Caco-2 (cell line): ENCODE results near the gene FA2H. TPM values are rescaled to one million over a fixed set of nuclear protein-coding genes. Genes with fewer than 3 reads are reported as not detected.

ENCODE experiments used
- BruUV-seq: library from RNA; stranded (reverse); fragments of 400-500 nt; replicated peaks from 2 replicates; lab custom pipeline; 2021; lab: Mats Ljungman, UMichigan
- CTCF ChIA-PET: fragments of 300-600 bp; sonication (Branson Sonifier 250); formaldehyde crosslinking; loops from one replicate; lab custom pipeline; 2022; ENCODE audit warnings: antibody characterized with exemption; lab: Charles Lee
- POLR2A ChIA-PET: fragments of 300-600 bp; sonication (Branson Sonifier 250); formaldehyde crosslinking; loops from one replicate; lab custom pipeline; 2022; ENCODE audit warnings: antibody characterized with exemption; lab: Charles Lee
- DNase-seq, 2 experiments: peaks; one replicate each; pipeline versions ENCODE4 v3.0.0 to v3.0.0-alpha.2; 2020 to 2022
- H3K27me3 ChIP-seq: replicated peaks from 2 replicates; pipeline ENCODE4 v1.6.0; 2011; ENCODE audit warnings: low read length; ENCODE audit not compliant: control insufficient read depth, insufficient read depth
- H3K36me3 ChIP-seq: 2 replicates; pipeline ENCODE4 v1.5.1; 2011; ENCODE audit warnings: low read length; ENCODE audit not compliant: control insufficient read depth, insufficient read depth
- H3K4me1 ChIP-seq: fragments of 250-450 bp; sonication (Bioruptor Pico); 2 replicates; pipeline ENCODE4 v1.5.1; 2020; ENCODE audit warnings: mild to moderate bottlenecking
- H3K4me3 ChIP-seq: 2 replicates; pipeline ENCODE4 v1.5.1; 2011; ENCODE audit warnings: low read depth, mild to moderate bottlenecking, control low read depth, low read length
- H3K9me3 ChIP-seq: fragments of 250-450 bp; sonication (Bioruptor Pico); 2 replicates; pipeline ENCODE4 v1.5.1; 2020; ENCODE audit warnings: mild to moderate bottlenecking, moderate library complexity
- H3K27ac Mint-ChIP-seq: one replicate; pipeline ENCODE4 v1.8.0; 2022; ENCODE audit warnings: mixed read lengths; ENCODE audit not compliant: unreplicated experiment
- H3K27me3 Mint-ChIP-seq: one replicate; pipeline ENCODE4 v1.8.0; 2022; ENCODE audit warnings: mixed read lengths; ENCODE audit not compliant: insufficient read depth, unreplicated experiment
- H3K36me3 Mint-ChIP-seq: one replicate; pipeline ENCODE4 v1.8.0; 2022; ENCODE audit warnings: mild to moderate bottlenecking, mixed read lengths; ENCODE audit not compliant: insufficient read depth, unreplicated experiment
- H3K4me1 Mint-ChIP-seq: one replicate; pipeline ENCODE4 v1.8.0; 2022; ENCODE audit warnings: low read depth, mixed read lengths; ENCODE audit not compliant: unreplicated experiment
- H3K4me3 Mint-ChIP-seq: one replicate; pipeline ENCODE4 v1.8.0; 2022; ENCODE audit warnings: mild to moderate bottlenecking, moderate library complexity, mixed read lengths; ENCODE audit not compliant: unreplicated experiment
- H3K9me3 Mint-ChIP-seq: one replicate; pipeline ENCODE4 v1.8.0; 2022; ENCODE audit warnings: mixed read lengths; ENCODE audit not compliant: unreplicated experiment
- CTCF ChIP-seq, 2 experiments: fragments of 200-600 bp in 1 of 2; IDR thresholded peaks; 1 replicate in 1 of 2; 2 replicates in 1 of 2; pipeline versions ENCODE4 v1.5.1 to v1.8.0; 2011 to 2022; ENCODE audit warnings: antibody characterized with exemption in 1 of 2, control low read depth in 1 of 2, inconsistent platforms in 1 of 2, low read depth in 1 of 2, low read length in 1 of 2, mild to moderate bottlenecking in 1 of 2, moderate library complexity in 1 of 2; ENCODE audit not compliant: insufficient read depth in 1 of 2, severe bottlenecking in 1 of 2, unreplicated experiment in 1 of 2
- intact Hi-C: fragments of 100-400 bp; cut with micrococcal nuclease; formaldehyde crosslinking; loops from one replicate; pipeline ENCODE4 v1.10.0; 2022; ENCODE audit not compliant: unreplicated experiment
- total RNA-seq: library from RNA; stranded (reverse); gene quantifications from 2 replicates; pipeline ENCODE4 v1.2.3, GENCODE V29; 2022

FA2H gene
- total RNA-seq, 1 experiment from 2014 or later, result 21.3 TPM

- POLR2A ChIA-PET, result no interaction called here
- H3K4me3 Mint-ChIP-seq, result no peak overlapping the region
- H3K36me3 Mint-ChIP-seq, result peaks cover 8% of the 10 kb centered on the region
- no peaks in the 10 kb centered on the region for H3K9me3 Mint-ChIP-seq
- no peak for TF ChIP-seq CTCF (IDR thresholded peaks at IDR 0.05; ENCODE audit: insufficient read depth in 1 of 2, low read depth in 1 of 2, low read length in 1 of 2, severe bottlenecking in 1 of 2, unreplicated experiment in 1 of 2)
- intact Hi-C loops, result no loop called here
- no peak for DNase-seq
- H3K4me1 ChIP-seq, result peaks cover 3% of the 10 kb centered on the region
- no peaks in the 10 kb centered on the region for H3K36me3 ChIP-seq
- no peaks in the 10 kb centered on the region for H3K27me3 ChIP-seq
- H3K9me3 ChIP-seq, result no peaks in the 10 kb centered on the region
- no TSS peak for BruUV-seq
- no peak overlapping the region for H3K4me3 ChIP-seq
- H3K27me3 Mint-ChIP-seq, result no peaks in the 10 kb centered on the region
- no peaks in the 10 kb centered on the region for H3K4me1 Mint-ChIP-seq
- CTCF ChIA-PET, result interaction anchor here (1.3 kb wide), 1 partner anchor 125 kb away, joined by 3 read pairs; no protein-coding TSS in a partner anchor
- peak overlapping the region; percentile 79 for H3K27ac Mint-ChIP-seq
Measured at GRCh38 chr16:74738113-74738541, 36.5 kb downstream of the FA2H start.

- H3K4me1 Mint-ChIP-seq, result no peaks in the 10 kb centered on the region
- H3K4me3 ChIP-seq, result no peak overlapping the region
- POLR2A ChIA-PET, result no interaction called here
Measured at GRCh38 chr16:74737521-74737920, 37.1 kb downstream of the FA2H start.

GRCh38 chr16:74736531-74737157 lies 38.0 kb downstream of the FA2H start:
- Histone ChIP-seq H3K36me3 (no peaks in the 10 kb centered on the region), H3K9me3 (no peaks in the 10 kb centered on the region), H3K27me3 (no peaks in the 10 kb centered on the region), H3K4me3 (no peak overlapping the region), H3K4me1 (no peaks in the 10 kb centered on the region)
- H3K27me3 Mint-ChIP-seq, result no peaks in the 10 kb centered on the region
- H3K9me3 Mint-ChIP-seq, result no peaks in the 10 kb centered on the region
- TF ChIP-seq CTCF (IDR thresholded peaks at IDR 0.05; ENCODE audit: insufficient read depth in 1 of 2, low read depth in 1 of 2, low read length in 1 of 2, severe bottlenecking in 1 of 2, unreplicated experiment in 1 of 2), result no peak
- BruUV-seq, result no TSS peak
- H3K27ac Mint-ChIP-seq, result no peak overlapping the region
- CTCF ChIA-PET, result no interaction called here
- intact Hi-C loops, result no loop called here
- H3K4me3 Mint-ChIP-seq, result no peak overlapping the region
- H3K36me3 Mint-ChIP-seq, result peaks cover 8% of the 10 kb centered on the region
- POLR2A ChIA-PET, result no interaction called here
- DNase-seq, result no peak
- peaks cover 1% of the 10 kb centered on the region for H3K4me1 Mint-ChIP-seq

More at GRCh38 chr16:74737521-74737920, 37.1 kb downstream of the FA2H start:
- Mint-ChIP-seq H3K27ac (peak overlapping the region; percentile 79), H3K36me3 (peaks cover 8% of the 10 kb centered on the region), H3K27me3 (no peaks in the 10 kb centered on the region), H3K9me3 (no peaks in the 10 kb centered on the region), H3K4me3 (no peak overlapping the region)
- no peaks in the 10 kb centered on the region for H3K36me3 ChIP-seq
- DNase-seq, result no peak
- H3K9me3 ChIP-seq, result no peaks in the 10 kb centered on the region
- BruUV-seq, result no TSS peak
- no peaks in the 10 kb centered on the region for H3K27me3 ChIP-seq
- CTCF ChIA-PET, result interaction anchor here (1.3 kb wide), 1 partner anchor 126 kb away, joined by 3 read pairs; no protein-coding TSS in a partner anchor
- no peaks in the 10 kb centered on the region for H3K4me1 ChIP-seq
- TF ChIP-seq CTCF (IDR thresholded peaks at IDR 0.05; ENCODE audit: insufficient read depth in 1 of 2, low read depth in 1 of 2, low read length in 1 of 2, severe bottlenecking in 1 of 2, unreplicated experiment in 1 of 2), result no peak
- intact Hi-C loops, result no loop called here
